NCI-H446 (cell line): ENCODE data around the gene CXCR5.
A peak's percentile ranks its signal among the peaks of the same experiment; 100 is the strongest.

Experiments
- DNase-seq, 2 experiments: peaks; one replicate each; lab custom pipeline; 2025; lab: John Stamatoyannopoulos, UW

Gene CXCR5

GRCh38 chr11:118928101-118928869, 44.6 kb downstream of the CXCR5 start:
- DNase-seq = peak; percentile 92 to 94

GRCh38 chr11:118928870-118929500, 45.3 kb downstream of the CXCR5 start:
- peak; percentile 68 to 85 for DNase-seq

GRCh38 chr11:118929501-118930093, 45.9 kb downstream of the CXCR5 start:
- DNase-seq = peak; percentile 92 to 94

- DNase-seq = peak; percentile 86
These were observed 46.5 kb downstream of the CXCR5 start for GRCh38 chr11:118930094-118930712.

- no peak for DNase-seq
These were observed 47.9 kb downstream of the CXCR5 start for GRCh38 chr11:118931571-118931970.

- no peak for DNase-seq
These were observed 49.8 kb downstream of the CXCR5 start for GRCh38 chr11:118933486-118933885.

GRCh38 chr11:118935376-118935775, 51.7 kb downstream of the CXCR5 start:
- no peak for DNase-seq

- no peak for DNase-seq
These were observed 55.1 kb downstream of the CXCR5 start for GRCh38 chr11:118938491-118939403.

GRCh38 chr11:118939404-118939915, 55.8 kb downstream of the CXCR5 start:
- no peak for DNase-seq

GRCh38 chr11:118939953-118940598, 56.4 kb downstream of the CXCR5 start:
- DNase-seq = no peak

- no peak for DNase-seq
These were observed 63.4 kb downstream of the CXCR5 start for GRCh38 chr11:118947091-118947490.
